Esophagus muscularis mucosa (tissue), 4 donors: ENCODE data around the gene APELA.

ENCODE experiments used
- EP300 ChIP-seq: sonication (generic); formaldehyde crosslinking; IDR thresholded peaks from one replicate; pipeline ENCODE4 v1.6.1; 2017; ENCODE audit warnings: antibody characterized with exemption
- POLR2A ChIP-seq: fragments of 450-650 bp; IDR thresholded peaks from one replicate; pipeline ENCODE4 v1.6.1; 2017; ENCODE audit warnings: antibody characterized with exemption, moderate library complexity, mild to moderate bottlenecking, low read depth
- TF ChIP-seq, protein P1 (sequence below), 3 experiments: fragments of 200-600 bp in 2 of 3; fragments of 450-650 bp in 1 of 3; sonication (generic) in 2 of 3; IDR thresholded peaks; one replicate each; pipeline ENCODE4 v1.5.1; 2017 to 2019; ENCODE audit warnings: antibody characterized with exemption in 3 of 3, mild to moderate bottlenecking in 2 of 3, moderate library complexity in 1 of 3

GRCh38 chr4:164926301-164926700 lies 49.3 kb downstream of the APELA start:
- TF ChIP-seq POLR2A (no peak), EP300 (no peak)
- TF ChIP-seq, protein P1, sequence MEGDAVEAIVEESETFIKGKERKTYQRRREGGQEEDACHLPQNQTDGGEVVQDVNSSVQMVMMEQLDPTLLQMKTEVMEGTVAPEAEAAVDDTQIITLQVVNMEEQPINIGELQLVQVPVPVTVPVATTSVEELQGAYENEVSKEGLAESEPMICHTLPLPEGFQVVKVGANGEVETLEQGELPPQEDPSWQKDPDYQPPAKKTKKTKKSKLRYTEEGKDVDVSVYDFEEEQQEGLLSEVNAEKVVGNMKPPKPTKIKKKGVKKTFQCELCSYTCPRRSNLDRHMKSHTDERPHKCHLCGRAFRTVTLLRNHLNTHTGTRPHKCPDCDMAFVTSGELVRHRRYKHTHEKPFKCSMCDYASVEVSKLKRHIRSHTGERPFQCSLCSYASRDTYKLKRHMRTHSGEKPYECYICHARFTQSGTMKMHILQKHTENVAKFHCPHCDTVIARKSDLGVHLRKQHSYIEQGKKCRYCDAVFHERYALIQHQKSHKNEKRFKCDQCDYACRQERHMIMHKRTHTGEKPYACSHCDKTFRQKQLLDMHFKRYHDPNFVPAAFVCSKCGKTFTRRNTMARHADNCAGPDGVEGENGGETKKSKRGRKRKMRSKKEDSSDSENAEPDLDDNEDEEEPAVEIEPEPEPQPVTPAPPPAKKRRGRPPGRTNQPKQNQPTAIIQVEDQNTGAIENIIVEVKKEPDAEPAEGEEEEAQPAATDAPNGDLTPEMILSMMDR (IDR thresholded peaks at IDR 0.05), result no peak
